A549 (cell line): Measurements from ENCODE around the gene SLC6A3. TPM values are rescaled to one million over a fixed set of nuclear protein-coding genes. Genes with fewer than 3 reads are reported as not detected.

Experiments used
- ATAC-seq, 2 experiments: fragments of 200-7000 bp in 1 of 2; fragments of >200 bp in 1 of 2; cut with Nextera tagmentation in 1 of 2; cut with Tn5 transposase in 1 of 2; 3 replicates each; pipeline versions ENCODE4 v1.8.0 to v1.9.1; 2018 to 2020; ENCODE audit warnings: mild to moderate bottlenecking in 1 of 2, moderate library complexity in 1 of 2
- CTCF ChIA-PET: fragments of 300-600 bp; sonication (Branson Sonifier 250); formaldehyde crosslinking; extraction: SDS; loops from one replicate; lab custom pipeline; 2021; ENCODE audit warnings: antibody characterized with exemption, inconsistent platforms; lab: Yijun Ruan, JAX
- POLR2A ChIA-PET: fragments of 350-600 bp; formaldehyde crosslinking; extraction: SDS; loops from one replicate; lab custom pipeline; 2021; ENCODE audit warnings: antibody characterized with exemption, inconsistent platforms; lab: Yijun Ruan, JAX
- DNase-seq, 2 experiments: peaks; one replicate each; pipeline versions ENCODE4 v3.0.0 to v3.0.0-alpha.2; 2011 to 2016; ENCODE audit warnings: low read depth in 1 of 2, low spot score in 1 of 2
- FAIRE-seq: peaks from 2 replicates; lab custom pipeline; 2011; peaks lifted over from hg19 to GRCh38; lab: Jason Lieb, UNC
- H3K27ac ChIP-seq, 2 experiments: fragments of >200 bp; sonication (Bioruptor Twin); formaldehyde crosslinking; 3 replicates each; pipeline ENCODE4 v1.5.1; 2016 to 2017
- H3K4me1 ChIP-seq: fragments of >200 bp; sonication (Bioruptor Twin); formaldehyde crosslinking; 3 replicates; pipeline ENCODE4 v1.6.1; 2016
- H3K4me2 ChIP-seq: fragments of >200 bp; sonication (Bioruptor Twin); formaldehyde crosslinking; 3 replicates; pipeline ENCODE4 v1.6.1; 2016
- H3K4me3 ChIP-seq: fragments of >200 bp; sonication (Bioruptor Twin); formaldehyde crosslinking; 3 replicates; pipeline ENCODE4 v1.5.1; 2016
- H3K9me3 ChIP-seq: fragments of >200 bp; sonication (Bioruptor Twin); formaldehyde crosslinking; 3 replicates; pipeline ENCODE4 v1.6.1; 2016
- BHLHE40 ChIP-seq: IDR thresholded peaks from 2 replicates; pipeline ENCODE4 v1.6.1; 2012; ENCODE audit warnings: low read depth, low read length, inconsistent platforms
- CHD2 ChIP-seq: fragments of 150-350 bp; IDR thresholded peaks from 2 replicates; pipeline ENCODE4 v1.6.1; 2014; ENCODE audit warnings: low read length; ENCODE audit not compliant: partially characterized antibody
- CHD4 ChIP-seq: fragments of 200-600 bp; sonication (generic); IDR thresholded peaks from 2 replicates; pipeline ENCODE4 v1.6.1; 2016; ENCODE audit warnings: antibody characterized with exemption, mild to moderate bottlenecking, borderline replicate concordance
- ESRRA ChIP-seq: fragments of 150-350 bp; IDR thresholded peaks from 2 replicates; pipeline ENCODE4 v1.6.1; 2014; ENCODE audit warnings: mild to moderate bottlenecking, low read length, borderline replicate concordance
- FOSL2 ChIP-seq, 2 experiments: fragments of 450-650 bp in 1 of 2; fragments of >200 bp in 1 of 2; sonication (Bioruptor Twin) in 1 of 2; formaldehyde crosslinking; IDR thresholded peaks; 2 replicates each; pipeline versions ENCODE4 v1.5.0 to v1.6.1; 2016 to 2020; ENCODE audit warnings: mild to moderate bottlenecking in 1 of 2, moderate library complexity in 1 of 2
- GATA3 ChIP-seq: IDR thresholded peaks from 2 replicates; pipeline ENCODE4 v1.6.1; 2012; ENCODE audit warnings: borderline replicate concordance
- HDAC2 ChIP-seq: fragments of 200-600 bp; sonication (generic); IDR thresholded peaks from 2 replicates; pipeline ENCODE4 v1.6.1; 2016
- HEYL ChIP-seq: fragments of 250-450 bp; sonication (Bioruptor Pico); IDR thresholded peaks from 2 replicates; pipeline ENCODE4 v1.8.0; 2021; ENCODE audit warnings: mild to moderate bottlenecking, moderate library complexity
- HOXA7 ChIP-seq: fragments of 250-450 bp; sonication (Bioruptor Pico); IDR thresholded peaks from 2 replicates; pipeline ENCODE4 v1.5.0; 2020; ENCODE audit warnings: mild to moderate bottlenecking, moderate library complexity
- HOXB13 ChIP-seq: fragments of 250-450 bp; sonication (Bioruptor Pico); IDR thresholded peaks from 2 replicates; pipeline ENCODE4 v1.5.0; 2020; ENCODE audit warnings: low read depth, mild to moderate bottlenecking, moderate library complexity
- HOXB5 ChIP-seq: fragments of 250-450 bp; sonication (Bioruptor Pico); IDR thresholded peaks from 2 replicates; pipeline ENCODE4 v1.5.0; 2020; ENCODE audit warnings: mild to moderate bottlenecking, moderate library complexity
- MYC ChIP-seq: IDR thresholded peaks from 2 replicates; pipeline ENCODE4 v1.6.1; 2012; ENCODE audit warnings: mild to moderate bottlenecking, inconsistent platforms, low read length, improper control_type of control experiment, borderline replicate concordance
- NPAS2 ChIP-seq: fragments of 250-450 bp; sonication (Bioruptor Pico); IDR thresholded peaks from 2 replicates; pipeline ENCODE4 v1.8.0; 2022; ENCODE audit warnings: mild to moderate bottlenecking, moderate library complexity, borderline replicate concordance
- PHF8 ChIP-seq: fragments of 200-600 bp; sonication (generic); IDR thresholded peaks from 2 replicates; pipeline ENCODE4 v1.6.1; 2016; ENCODE audit warnings: low read depth, mild to moderate bottlenecking, antibody characterized with exemption, moderate library complexity, borderline replicate concordance
- POLR2AphosphoS2 ChIP-seq: conservative IDR thresholded peaks from 2 replicates; pipeline ENCODE4 v1.6.1; 2012; ENCODE audit warnings: low read length, improper control_type of control experiment, inconsistent platforms
- RAD21 ChIP-seq, 2 experiments: fragments of >200 bp in 1 of 2; sonication (Bioruptor Twin) in 1 of 2; formaldehyde crosslinking in 1 of 2; IDR thresholded peaks in 1 of 2; conservative IDR thresholded peaks in 1 of 2; 2 replicates in 1 of 2; 3 replicates in 1 of 2; pipeline ENCODE4 v1.6.1; 2012 to 2018; ENCODE audit warnings: inconsistent platforms in 1 of 2
- RARB ChIP-seq: fragments of 250-450 bp; sonication (Bioruptor Pico); IDR thresholded peaks from 2 replicates; pipeline ENCODE4 v1.8.0; 2021; ENCODE audit warnings: mild to moderate bottlenecking, moderate library complexity
- TFCP2L1 ChIP-seq: fragments of 250-450 bp; sonication (Bioruptor Pico); IDR thresholded peaks from 2 replicates; pipeline ENCODE4 v1.5.0; 2021; ENCODE audit warnings: mild to moderate bottlenecking
- TP53 ChIP-seq: fragments of 250-450 bp; sonication (Bioruptor Pico); IDR thresholded peaks from 2 replicates; pipeline ENCODE4 v1.5.0; 2021; ENCODE audit warnings: mild to moderate bottlenecking, moderate library complexity
- WGBS: methylation state at CpG from one replicate; pipeline ENCODE4 v1.1.6; 2017; ENCODE audit errors: missing lambda C conversion rate; 5-methylcytosine and 5-hydroxymethylcytosine counted together
- polyA plus RNA-seq, 4 experiments: library from polyadenylated mRNA; depleted of rRNA in 3 of 4; stranded (reverse); fragments of >200 nt; fragmentation: RNase III in 1 of 4; extraction: RNeasy Plus Mini Kit Qiagen cat#74134 plus additional on column Dnase treatment in 1 of 4; gene quantifications; 2 replicates in 3 of 4; 3 replicates in 1 of 4; pipeline ENCODE4 v1.2.3, GENCODE V29; 2011 to 2017
- TF ChIP-seq, protein P1 (sequence below): fragments of >200 bp; sonication (Bioruptor Twin); formaldehyde crosslinking; IDR thresholded peaks from 3 replicates; pipeline ENCODE4 v1.5.1; 2016
- TF ChIP-seq, protein P2 (sequence below): fragments of 150-350 bp; IDR thresholded peaks from 2 replicates; pipeline ENCODE4 v1.6.1; 2014; ENCODE audit warnings: low read depth, mild to moderate bottlenecking, low read length
- TF ChIP-seq, protein P3 (sequence below): fragments of >200 bp; sonication (Bioruptor Twin); formaldehyde crosslinking; IDR thresholded peaks from 3 replicates; pipeline ENCODE4 v1.6.1; 2016
- TF ChIP-seq, protein P4 (sequence below): IDR thresholded peaks from 2 replicates; pipeline ENCODE4 v1.6.1; 2012
- TF ChIP-seq, protein P5 (sequence below): IDR thresholded peaks from 2 replicates; pipeline ENCODE4 v1.6.1; 2012

SLC6A3 gene
- polyA plus RNA-seq, 2 of the 4 experiments (the other 2 are of a cell fraction), result 0.05 to 0.06 TPM

DNA sequence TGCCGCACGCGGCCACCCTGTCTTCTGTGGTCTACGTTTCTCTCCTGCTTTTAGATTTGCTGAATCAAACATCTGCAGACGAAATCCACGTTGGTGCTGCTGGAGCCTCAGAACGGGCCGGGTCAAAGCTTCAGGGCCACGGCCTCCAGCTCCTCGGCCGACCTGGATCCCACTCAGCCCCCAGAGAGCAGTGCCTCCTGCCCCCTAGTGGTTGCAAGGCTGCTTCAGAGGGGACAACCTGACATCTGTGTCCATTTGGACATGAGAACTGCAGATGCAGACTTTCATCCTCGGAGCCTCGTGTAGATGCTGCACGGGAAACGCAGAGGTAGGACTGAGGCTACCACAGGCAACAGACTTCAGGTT lies 23.0 kb upstream of the SLC6A3 start:
- no peak overlapping the region for H3K4me3 ChIP-seq
- no peak for DNase-seq
- no peak for FAIRE-seq
- no peak overlapping the region for H3K27ac ChIP-seq
- no peak for TF ChIP-seq TFCP2L1 (CRISPR knock-in tag)
- TF ChIP-seq, protein P1, sequence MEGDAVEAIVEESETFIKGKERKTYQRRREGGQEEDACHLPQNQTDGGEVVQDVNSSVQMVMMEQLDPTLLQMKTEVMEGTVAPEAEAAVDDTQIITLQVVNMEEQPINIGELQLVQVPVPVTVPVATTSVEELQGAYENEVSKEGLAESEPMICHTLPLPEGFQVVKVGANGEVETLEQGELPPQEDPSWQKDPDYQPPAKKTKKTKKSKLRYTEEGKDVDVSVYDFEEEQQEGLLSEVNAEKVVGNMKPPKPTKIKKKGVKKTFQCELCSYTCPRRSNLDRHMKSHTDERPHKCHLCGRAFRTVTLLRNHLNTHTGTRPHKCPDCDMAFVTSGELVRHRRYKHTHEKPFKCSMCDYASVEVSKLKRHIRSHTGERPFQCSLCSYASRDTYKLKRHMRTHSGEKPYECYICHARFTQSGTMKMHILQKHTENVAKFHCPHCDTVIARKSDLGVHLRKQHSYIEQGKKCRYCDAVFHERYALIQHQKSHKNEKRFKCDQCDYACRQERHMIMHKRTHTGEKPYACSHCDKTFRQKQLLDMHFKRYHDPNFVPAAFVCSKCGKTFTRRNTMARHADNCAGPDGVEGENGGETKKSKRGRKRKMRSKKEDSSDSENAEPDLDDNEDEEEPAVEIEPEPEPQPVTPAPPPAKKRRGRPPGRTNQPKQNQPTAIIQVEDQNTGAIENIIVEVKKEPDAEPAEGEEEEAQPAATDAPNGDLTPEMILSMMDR, result peak; percentile 28
- TF ChIP-seq HOXB5 (CRISPR knock-in tag), result no peak
- TF ChIP-seq CHD4, result no peak
- TF ChIP-seq TP53 (CRISPR knock-in tag), result no peak
- TF ChIP-seq, protein P2, sequence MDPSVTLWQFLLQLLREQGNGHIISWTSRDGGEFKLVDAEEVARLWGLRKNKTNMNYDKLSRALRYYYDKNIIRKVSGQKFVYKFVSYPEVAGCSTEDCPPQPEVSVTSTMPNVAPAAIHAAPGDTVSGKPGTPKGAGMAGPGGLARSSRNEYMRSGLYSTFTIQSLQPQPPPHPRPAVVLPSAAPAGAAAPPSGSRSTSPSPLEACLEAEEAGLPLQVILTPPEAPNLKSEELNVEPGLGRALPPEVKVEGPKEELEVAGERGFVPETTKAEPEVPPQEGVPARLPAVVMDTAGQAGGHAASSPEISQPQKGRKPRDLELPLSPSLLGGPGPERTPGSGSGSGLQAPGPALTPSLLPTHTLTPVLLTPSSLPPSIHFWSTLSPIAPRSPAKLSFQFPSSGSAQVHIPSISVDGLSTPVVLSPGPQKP, result no peak
- peak; percentile 15 to 43; a peak in 2 of 5 replicates for TF ChIP-seq RAD21 (conservative IDR thresholded peaks at IDR 0.05 in 1 of 2, IDR thresholded peaks at IDR 0.05 in 1 of 2)
- no peak for TF ChIP-seq NPAS2 (CRISPR knock-in tag)
- TF ChIP-seq, protein P3, sequence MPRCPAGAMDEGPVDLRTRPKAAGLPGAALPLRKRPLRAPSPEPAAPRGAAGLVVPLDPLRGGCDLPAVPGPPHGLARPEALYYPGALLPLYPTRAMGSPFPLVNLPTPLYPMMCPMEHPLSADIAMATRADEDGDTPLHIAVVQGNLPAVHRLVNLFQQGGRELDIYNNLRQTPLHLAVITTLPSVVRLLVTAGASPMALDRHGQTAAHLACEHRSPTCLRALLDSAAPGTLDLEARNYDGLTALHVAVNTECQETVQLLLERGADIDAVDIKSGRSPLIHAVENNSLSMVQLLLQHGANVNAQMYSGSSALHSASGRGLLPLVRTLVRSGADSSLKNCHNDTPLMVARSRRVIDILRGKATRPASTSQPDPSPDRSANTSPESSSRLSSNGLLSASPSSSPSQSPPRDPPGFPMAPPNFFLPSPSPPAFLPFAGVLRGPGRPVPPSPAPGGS, result no peak
- CTCF ChIA-PET, result interaction anchor here (0.5 to 0.8 kb wide), 3 partner anchors 11 to 479 kb away, joined by 3 to 4 read pairs (median 3); no protein-coding TSS in a partner anchor
- POLR2A ChIA-PET, result no interaction called here
- H3K9me3 ChIP-seq, result no peaks in the 10 kb centered on the region
- peak in 1 of 2 experiments; percentile 45; a peak in 3 of 6 replicates for ATAC-seq
- H3K4me2 ChIP-seq, result no peak overlapping the region
- H3K4me1 ChIP-seq, result peaks cover 17% of the 10 kb centered on the region
- WGBS, result 91% methylated on average over 15 of the region's 15 CpGs

DNA sequence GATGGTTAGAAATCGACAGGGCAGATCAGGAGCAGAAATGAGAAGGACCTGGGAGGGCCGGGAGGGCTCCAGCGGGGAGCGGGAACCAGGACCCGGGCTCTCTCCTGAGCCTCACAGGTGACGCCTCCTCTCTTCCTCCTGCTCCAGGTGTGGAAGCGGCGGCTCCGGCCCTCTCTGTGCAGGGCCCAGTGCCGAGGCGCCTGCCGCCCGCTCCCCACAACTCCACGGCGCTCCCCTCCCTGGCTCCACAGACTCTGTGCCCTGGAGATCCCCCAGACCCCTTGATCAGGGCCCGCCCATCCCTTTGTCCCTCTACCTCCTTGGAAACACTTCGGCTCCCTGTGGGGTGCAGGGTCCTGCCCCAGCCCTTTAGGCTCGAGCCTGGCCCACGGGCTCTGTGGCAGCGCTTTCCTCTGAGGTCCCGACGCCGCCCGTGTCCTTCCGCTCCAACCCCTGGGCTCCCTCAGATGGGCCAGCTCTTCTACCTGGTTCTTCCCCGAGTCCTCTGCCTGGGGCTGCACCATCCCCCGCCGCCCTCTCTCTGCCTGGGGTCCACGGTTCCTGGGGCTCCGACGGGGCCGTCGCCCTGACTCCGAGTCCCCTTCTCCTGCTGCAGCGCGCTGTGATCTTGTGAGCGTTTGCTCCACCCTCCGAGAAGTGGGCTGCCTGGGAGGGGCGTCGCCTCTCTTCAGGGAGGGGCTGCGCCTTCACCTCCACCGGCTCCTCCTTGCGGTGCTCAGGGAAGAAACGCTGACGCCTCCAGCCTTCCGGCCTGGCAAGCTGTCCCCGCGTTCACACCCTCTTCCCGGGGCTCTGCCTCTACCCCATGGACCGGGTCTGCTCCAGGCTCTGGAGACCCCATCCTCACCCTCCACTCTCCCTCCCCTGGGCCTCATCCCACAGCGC lies 22.4 kb upstream of the SLC6A3 start:
- Histone ChIP-seq H3K4me2 (no peak overlapping the region), H3K9me3 (no peaks in the 10 kb centered on the region), H3K4me3 (no peak overlapping the region), H3K27ac (no peak overlapping the region), H3K4me1 (peaks cover 17% of the 10 kb centered on the region)
- no peak for FAIRE-seq
- ATAC-seq, result no peak
- 94% methylated on average over 51 of the region's 51 CpGs for WGBS
- no peak for DNase-seq
- CTCF ChIA-PET, result interaction anchor here (0.7 to 1.8 kb wide), 3 partner anchors 10 to 12 kb away, joined by 3 to 5 read pairs (median 4); no protein-coding TSS in a partner anchor
- POLR2A ChIA-PET, result no interaction called here
- TF ChIP-seq FOSL2 (IDR thresholded peaks at IDR 0.05) (no peak), FOSL2 (CRISPR knock-in tag; IDR thresholded peaks at IDR 0.05) (no peak), POLR2AphosphoS2 (no peak)

DNA sequence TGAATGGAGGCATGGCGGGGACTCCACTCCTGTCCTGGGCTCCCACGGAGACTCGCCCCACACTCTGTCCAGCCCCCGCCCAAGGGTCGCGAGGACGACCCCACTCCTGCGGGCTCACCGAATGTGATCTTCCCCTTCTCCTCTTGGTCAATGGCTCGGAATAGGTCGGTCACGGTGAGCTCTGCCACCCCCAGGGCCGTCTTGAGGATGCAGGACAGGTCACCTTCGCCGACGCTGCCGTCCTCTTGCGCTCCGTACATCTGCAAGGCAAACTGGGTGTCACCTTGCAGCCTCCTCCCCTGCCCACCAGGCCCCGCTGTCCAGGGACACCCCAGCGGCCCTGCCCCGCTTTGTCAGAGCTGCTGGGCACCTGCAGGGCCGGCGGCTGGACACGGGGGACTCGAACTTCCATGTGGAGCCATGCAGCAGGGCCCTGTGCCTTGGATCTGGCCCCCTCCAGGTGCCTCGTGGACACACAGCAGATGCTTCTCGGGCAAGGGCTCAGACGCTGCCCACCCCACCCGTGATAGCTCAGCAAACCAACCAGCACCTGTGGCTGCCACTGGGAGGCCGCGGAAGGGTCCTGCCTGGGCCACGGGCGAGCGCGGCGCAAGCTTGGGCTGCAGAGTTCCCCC lies 21.5 kb upstream of the SLC6A3 start:
- DNase-seq (no peak), ATAC-seq (no peak)
- ChIA-PET POLR2A (no interaction called here), CTCF (interaction anchor here (1.0 to 1.8 kb wide), 5 partner anchors 12 to 299 kb away, joined by 3 to 5 read pairs (median 3); no protein-coding TSS in a partner anchor)
- 95% methylated on average over 23 of the region's 37 CpGs for WGBS
- no peaks in the 10 kb centered on the region for H3K9me3 ChIP-seq
- TF ChIP-seq PHF8 (no peak), MYC (no peak), CHD2 (no peak), CHD4 (no peak), GATA3 (no peak), BHLHE40 (no peak), HDAC2 (no peak), HOXB13 (CRISPR knock-in tag) (no peak), HOXA7 (CRISPR knock-in tag) (no peak), TP53 (CRISPR knock-in tag) (no peak), ESRRA (no peak), HEYL (CRISPR knock-in tag) (no peak), RARB (CRISPR knock-in tag) (no peak)
- TF ChIP-seq, protein P4, sequence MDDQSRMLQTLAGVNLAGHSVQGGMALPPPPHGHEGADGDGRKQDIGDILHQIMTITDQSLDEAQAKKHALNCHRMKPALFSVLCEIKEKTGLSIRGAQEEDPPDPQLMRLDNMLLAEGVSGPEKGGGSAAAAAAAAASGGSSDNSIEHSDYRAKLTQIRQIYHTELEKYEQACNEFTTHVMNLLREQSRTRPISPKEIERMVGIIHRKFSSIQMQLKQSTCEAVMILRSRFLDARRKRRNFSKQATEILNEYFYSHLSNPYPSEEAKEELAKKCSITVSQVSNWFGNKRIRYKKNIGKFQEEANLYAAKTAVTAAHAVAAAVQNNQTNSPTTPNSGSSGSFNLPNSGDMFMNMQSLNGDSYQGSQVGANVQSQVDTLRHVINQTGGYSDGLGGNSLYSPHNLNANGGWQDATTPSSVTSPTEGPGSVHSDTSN, result no peak
- TF ChIP-seq, protein P5, sequence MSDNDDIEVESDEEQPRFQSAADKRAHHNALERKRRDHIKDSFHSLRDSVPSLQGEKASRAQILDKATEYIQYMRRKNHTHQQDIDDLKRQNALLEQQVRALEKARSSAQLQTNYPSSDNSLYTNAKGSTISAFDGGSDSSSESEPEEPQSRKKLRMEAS, result no peak
- TF ChIP-seq, all 56 proteins: peak for 0
- no peak overlapping the region for H3K4me3 ChIP-seq
- no peak for FAIRE-seq
- peaks cover 17% of the 10 kb centered on the region for H3K4me1 ChIP-seq
- no peak overlapping the region for H3K27ac ChIP-seq
- no peak overlapping the region for H3K4me2 ChIP-seq
